SU-DHL-6 (cell line): ENCODE data around the gene SFTPB.

Source experiments
- H2AFZ ChIP-seq: fragments of 200-600 bp; sonication (generic); 2 replicates; pipeline ENCODE4 v1.6.1; 2014; ENCODE audit warnings: low read depth, mild to moderate bottlenecking, moderate library complexity, mixed read lengths, antibody characterized with exemption, low read length; ENCODE audit not compliant: severe bottlenecking
- H3F3A ChIP-seq: fragments of 200-600 bp; shearing (Covaris generic); 2 replicates; pipeline ENCODE4 v1.6.0; 2016; ENCODE audit warnings: antibody characterized with exemption, mild to moderate bottlenecking; ENCODE audit not compliant: insufficient read depth
- H3K27ac ChIP-seq: fragments of 200-600 bp; sonication (generic); 2 replicates; pipeline ENCODE4 v1.5.1; 2016; ENCODE audit warnings: low read depth, mild to moderate bottlenecking, low read length, moderate library complexity, mixed read lengths
- H3K27me3 ChIP-seq: fragments of 200-600 bp; sonication (generic), shearing (Covaris generic); 2 replicates; pipeline ENCODE4 v1.6.0; 2014; ENCODE audit warnings: mild to moderate bottlenecking, low read length
- H3K36me3 ChIP-seq: fragments of 200-600 bp; sonication (generic); 2 replicates; pipeline ENCODE4 v1.6.1; 2014; ENCODE audit warnings: mild to moderate bottlenecking, low read length, mixed read lengths
- H3K4me2 ChIP-seq: fragments of 300-600, 200-600 bp; shearing (Covaris generic), sonication (generic); 2 replicates; pipeline ENCODE4 v1.6.0; 2014; ENCODE audit warnings: low read length, low read depth, mild to moderate bottlenecking; ENCODE audit not compliant: poor library complexity, severe bottlenecking
- H3K4me3 ChIP-seq: fragments of 200-600 bp; sonication (generic); 2 replicates; pipeline ENCODE4 v1.5.1; 2014; ENCODE audit warnings: antibody characterized with exemption, low read length, mild to moderate bottlenecking, mixed read lengths; ENCODE audit not compliant: insufficient read depth, poor library complexity, severe bottlenecking
- H3K79me2 ChIP-seq: fragments of 200-600 bp; sonication (generic); 2 replicates; pipeline ENCODE4 v1.6.1; 2014; ENCODE audit warnings: mild to moderate bottlenecking, low read length, moderate library complexity; ENCODE audit not compliant: insufficient read depth
- H3K9ac ChIP-seq: fragments of 200-600 bp; sonication (generic); 2 replicates; pipeline ENCODE4 v1.7.0; 2014; ENCODE audit warnings: mild to moderate bottlenecking, low read length
- H3K9me2 ChIP-seq: fragments of 200-600 bp; sonication (generic); replicated peaks from 2 replicates; pipeline ENCODE4 v1.6.1; 2014; ENCODE audit warnings: low read length; ENCODE audit not compliant: insufficient read depth
- H3K9me3 ChIP-seq: fragments of 200-600 bp; sonication (generic); 2 replicates; pipeline ENCODE4 v1.6.1; 2014; ENCODE audit warnings: low read length, mixed read lengths; ENCODE audit not compliant: insufficient read depth
- H4K20me1 ChIP-seq: fragments of 200-600 bp; sonication (generic); 2 replicates; pipeline ENCODE4 v1.6.1; 2014; ENCODE audit warnings: low read depth, mild to moderate bottlenecking, antibody characterized with exemption, low read length, moderate library complexity, mixed read lengths
- CTCF ChIP-seq: fragments of 200-600 bp; sonication (generic); IDR thresholded peaks from one replicate; pipeline ENCODE4 v1.5.1; 2017; ENCODE audit warnings: antibody characterized with exemption, mild to moderate bottlenecking, low read length, moderate library complexity; ENCODE audit not compliant: insufficient read depth, poor library complexity, severe bottlenecking
- EZH2phosphoT487 ChIP-seq: fragments of 200-600 bp; sonication (generic), shearing (Covaris generic); conservative IDR thresholded peaks from 2 replicates; pipeline ENCODE4 v1.6.1; 2018; ENCODE audit warnings: mild to moderate bottlenecking, antibody characterized with exemption, low read length, moderate library complexity, mixed read lengths

SFTPB gene

GRCh38 chr2:85704800-85705679 is 37.0 kb upstream of the SFTPB start:
- H3K27me3 ChIP-seq = no peaks in the 10 kb centered on the region
- no peaks in the 10 kb centered on the region for H3K9me3 ChIP-seq
- H3K79me2 ChIP-seq = no peaks in the 10 kb centered on the region
- H3K4me3 ChIP-seq = no peak overlapping the region
- H3K27ac ChIP-seq = no peak overlapping the region
- H3K4me2 ChIP-seq = no peak overlapping the region
- TF ChIP-seq CTCF = no peak
- TF ChIP-seq EZH2phosphoT487 = no peak
- no peaks in the 10 kb centered on the region for H3K9me2 ChIP-seq
- no peak overlapping the region for H2AFZ ChIP-seq
- no peaks in the 10 kb centered on the region for H4K20me1 ChIP-seq
- H3F3A ChIP-seq = no peaks in the 10 kb centered on the region
- no peaks in the 10 kb centered on the region for H3K36me3 ChIP-seq
- H3K9ac ChIP-seq = no peak overlapping the region

GRCh38 chr2:85704038-85704437 is 36.0 kb upstream of the SFTPB start:
- no peak overlapping the region for H3K4me2 ChIP-seq
- H3K9ac ChIP-seq = no peak overlapping the region
- TF ChIP-seq EZH2phosphoT487 (no peak), CTCF (no peak)

GRCh38 chr2:85703329-85703728 is 35.3 kb upstream of the SFTPB start:
- Histone ChIP-seq H4K20me1 (no peaks in the 10 kb centered on the region), H3K79me2 (no peaks in the 10 kb centered on the region), H2AFZ (no peak overlapping the region), H3K9me2 (no peaks in the 10 kb centered on the region), H3K27me3 (no peaks in the 10 kb centered on the region), H3F3A (no peaks in the 10 kb centered on the region), H3K4me2 (no peak overlapping the region), H3K36me3 (no peaks in the 10 kb centered on the region), H3K9ac (no peak overlapping the region), H3K27ac (no peak overlapping the region), H3K9me3 (no peaks in the 10 kb centered on the region), H3K4me3 (no peak overlapping the region)
- no peak for TF ChIP-seq EZH2phosphoT487
- TF ChIP-seq CTCF = no peak

More at GRCh38 chr2:85704038-85704437, 36.0 kb upstream of the SFTPB start:
- Histone ChIP-seq H3K9me3 (no peaks in the 10 kb centered on the region), H3K27ac (no peak overlapping the region), H3F3A (no peaks in the 10 kb centered on the region), H2AFZ (no peak overlapping the region), H3K4me3 (no peak overlapping the region), H3K79me2 (no peaks in the 10 kb centered on the region), H3K36me3 (no peaks in the 10 kb centered on the region), H3K27me3 (no peaks in the 10 kb centered on the region), H3K9me2 (no peaks in the 10 kb centered on the region), H4K20me1 (no peaks in the 10 kb centered on the region)
